GM12878 (cell line): ENCODE data around the gene STX8.

Source experiments
- MTA2 ChIP-seq: fragments of 450-650 bp; IDR thresholded peaks from 2 replicates; pipeline ENCODE4 v1.6.1; 2016; ENCODE audit warnings: low read depth, mild to moderate bottlenecking, moderate library complexity
- NFXL1 ChIP-seq: fragments of 450-650 bp; IDR thresholded peaks from 2 replicates; pipeline ENCODE4 v1.6.1; 2017; ENCODE audit warnings: antibody characterized with exemption, mild to moderate bottlenecking, borderline replicate concordance
- POLR2A ChIP-seq: IDR thresholded peaks from 2 replicates; pipeline ENCODE4 v1.6.1; 2011; ENCODE audit warnings: low read depth, mild to moderate bottlenecking, low read length
- TF ChIP-seq, protein P1 (sequence below): fragments of 150-350 bp; IDR thresholded peaks from 2 replicates; pipeline ENCODE4 v1.6.1; 2016; ENCODE audit warnings: low read depth, low read length
- TF ChIP-seq, protein P2 (sequence below), 3 experiments: IDR thresholded peaks in 2 of 3; conservative IDR thresholded peaks in 1 of 3; 2 replicates each; pipeline ENCODE4 v1.5.1; 2011; ENCODE audit warnings: low read depth in 3 of 3, low read length in 3 of 3, mild to moderate bottlenecking in 3 of 3, control low read depth in 2 of 3, moderate library complexity in 2 of 3, inconsistent platforms in 1 of 3, mixed read lengths in 1 of 3; ENCODE audit not compliant: control insufficient read depth in 2 of 3, insufficient read depth in 1 of 3; ENCODE audit errors: extremely low read depth in 1 of 3

GRCh38 chr17:9611557-9611956, 35.9 kb upstream of the STX8 start:
- TF ChIP-seq, protein P1, sequence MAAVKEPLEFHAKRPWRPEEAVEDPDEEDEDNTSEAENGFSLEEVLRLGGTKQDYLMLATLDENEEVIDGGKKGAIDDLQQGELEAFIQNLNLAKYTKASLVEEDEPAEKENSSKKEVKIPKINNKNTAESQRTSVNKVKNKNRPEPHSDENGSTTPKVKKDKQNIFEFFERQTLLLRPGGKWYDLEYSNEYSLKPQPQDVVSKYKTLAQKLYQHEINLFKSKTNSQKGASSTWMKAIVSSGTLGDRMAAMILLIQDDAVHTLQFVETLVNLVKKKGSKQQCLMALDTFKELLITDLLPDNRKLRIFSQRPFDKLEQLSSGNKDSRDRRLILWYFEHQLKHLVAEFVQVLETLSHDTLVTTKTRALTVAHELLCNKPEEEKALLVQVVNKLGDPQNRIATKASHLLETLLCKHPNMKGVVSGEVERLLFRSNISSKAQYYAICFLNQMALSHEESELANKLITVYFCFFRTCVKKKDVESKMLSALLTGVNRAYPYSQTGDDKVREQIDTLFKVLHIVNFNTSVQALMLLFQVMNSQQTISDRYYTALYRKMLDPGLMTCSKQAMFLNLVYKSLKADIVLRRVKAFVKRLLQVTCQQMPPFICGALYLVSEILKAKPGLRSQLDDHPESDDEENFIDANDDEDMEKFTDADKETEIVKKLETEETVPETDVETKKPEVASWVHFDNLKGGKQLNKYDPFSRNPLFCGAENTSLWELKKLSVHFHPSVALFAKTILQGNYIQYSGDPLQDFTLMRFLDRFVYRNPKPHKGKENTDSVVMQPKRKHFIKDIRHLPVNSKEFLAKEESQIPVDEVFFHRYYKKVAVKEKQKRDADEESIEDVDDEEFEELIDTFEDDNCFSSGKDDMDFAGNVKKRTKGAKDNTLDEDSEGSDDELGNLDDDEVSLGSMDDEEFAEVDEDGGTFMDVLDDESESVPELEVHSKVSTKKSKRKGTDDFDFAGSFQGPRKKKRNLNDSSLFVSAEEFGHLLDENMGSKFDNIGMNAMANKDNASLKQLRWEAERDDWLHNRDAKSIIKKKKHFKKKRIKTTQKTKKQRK, result no peak
- TF ChIP-seq MTA2 (no peak), NFXL1 (no peak), POLR2A (no peak)
- TF ChIP-seq, protein P2, sequence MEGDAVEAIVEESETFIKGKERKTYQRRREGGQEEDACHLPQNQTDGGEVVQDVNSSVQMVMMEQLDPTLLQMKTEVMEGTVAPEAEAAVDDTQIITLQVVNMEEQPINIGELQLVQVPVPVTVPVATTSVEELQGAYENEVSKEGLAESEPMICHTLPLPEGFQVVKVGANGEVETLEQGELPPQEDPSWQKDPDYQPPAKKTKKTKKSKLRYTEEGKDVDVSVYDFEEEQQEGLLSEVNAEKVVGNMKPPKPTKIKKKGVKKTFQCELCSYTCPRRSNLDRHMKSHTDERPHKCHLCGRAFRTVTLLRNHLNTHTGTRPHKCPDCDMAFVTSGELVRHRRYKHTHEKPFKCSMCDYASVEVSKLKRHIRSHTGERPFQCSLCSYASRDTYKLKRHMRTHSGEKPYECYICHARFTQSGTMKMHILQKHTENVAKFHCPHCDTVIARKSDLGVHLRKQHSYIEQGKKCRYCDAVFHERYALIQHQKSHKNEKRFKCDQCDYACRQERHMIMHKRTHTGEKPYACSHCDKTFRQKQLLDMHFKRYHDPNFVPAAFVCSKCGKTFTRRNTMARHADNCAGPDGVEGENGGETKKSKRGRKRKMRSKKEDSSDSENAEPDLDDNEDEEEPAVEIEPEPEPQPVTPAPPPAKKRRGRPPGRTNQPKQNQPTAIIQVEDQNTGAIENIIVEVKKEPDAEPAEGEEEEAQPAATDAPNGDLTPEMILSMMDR (IDR thresholded peaks at IDR 0.05 in 2 of 3, conservative IDR thresholded peaks at IDR 0.05 in 1 of 3; ENCODE audit: control insufficient read depth in 2 of 3, extremely low read depth in 1 of 3, insufficient read depth in 1 of 3, low read depth in 3 of 3, low read length in 3 of 3), result no peak
